ENCODE measurements around the gene IGFBP1.
"Not testable (repeated sequence)": the region's sequence is repeated elsewhere in the genome, so short reads cannot be mapped to it uniquely, and the experiment has no call there.

IGFBP1 gene

GRCh38 chr7:45939574-45939973 is 51.3 kb downstream of the IGFBP1 start:
- no peak for DNase-seq

GRCh38 chr7:45940237-45940781 is 52.0 kb downstream of the IGFBP1 start:
- DNase-seq = not testable (repeated sequence)

- no peak for DNase-seq
These were observed 52.7 kb downstream of the IGFBP1 start for GRCh38 chr7:45940939-45941338.
